Osteoblast (primary cell): ENCODE data around the gene MYO10. TPM values are rescaled to one million over a fixed set of nuclear protein-coding genes. Genes with fewer than 3 reads are reported as not detected.

Source experiments
- DNase-seq: peaks from one replicate; pipeline ENCODE4 v3.0.0; 2011; ENCODE audit warnings: low spot score, mixed read lengths; ENCODE audit not compliant: insufficient read length; ENCODE audit errors: missing footprints
- H2AFZ ChIP-seq: 2 replicates; pipeline ENCODE4 v1.6.0; 2011; ENCODE audit warnings: mild to moderate bottlenecking, low read length
- H3K27ac ChIP-seq: 2 replicates; pipeline ENCODE4 v1.5.1; 2011; ENCODE audit warnings: mild to moderate bottlenecking, low read depth, low read length, moderate library complexity
- H3K27me3 ChIP-seq: 2 replicates; pipeline ENCODE4 v1.6.0; 2012; ENCODE audit warnings: mild to moderate bottlenecking, control low read depth, inconsistent platforms, low read length, moderate library complexity; ENCODE audit not compliant: insufficient read depth
- H3K36me3 ChIP-seq: 2 replicates; pipeline ENCODE4 v1.5.1; 2011; ENCODE audit warnings: mild to moderate bottlenecking, low read length, control low read depth, moderate library complexity; ENCODE audit not compliant: insufficient read depth
- H3K4me1 ChIP-seq: 2 replicates; pipeline ENCODE4 v1.5.1; 2011; ENCODE audit warnings: mild to moderate bottlenecking, low read length, control low read depth, moderate library complexity; ENCODE audit not compliant: insufficient read depth
- H3K4me2 ChIP-seq: 2 replicates; pipeline ENCODE4 v1.6.0; 2011; ENCODE audit warnings: mild to moderate bottlenecking, low read length; ENCODE audit not compliant: insufficient read depth
- H3K4me3 ChIP-seq: fragments of 200-600 bp; sonication (generic); 3 replicates; pipeline ENCODE4 v1.5.1; 2012; ENCODE audit warnings: mild to moderate bottlenecking, low read length, inconsistent platforms; ENCODE audit not compliant: insufficient read depth
- H3K79me2 ChIP-seq: 2 replicates; pipeline ENCODE4 v1.6.0; 2012; ENCODE audit warnings: mild to moderate bottlenecking, low read length, control low read depth, inconsistent platforms; ENCODE audit not compliant: insufficient read depth
- H3K9me3 ChIP-seq: 2 replicates; pipeline ENCODE4 v1.5.1; 2011; ENCODE audit warnings: low read depth, low read length, control low read depth
- H4K20me1 ChIP-seq: 2 replicates; pipeline ENCODE4 v1.6.0; 2012; ENCODE audit warnings: mild to moderate bottlenecking, low read length, control low read depth; ENCODE audit not compliant: insufficient read depth
- CTCF ChIP-seq: IDR thresholded peaks from 2 replicates; pipeline ENCODE4 v1.5.1; 2011; ENCODE audit warnings: mild to moderate bottlenecking, low read depth, low read length, moderate library complexity; ENCODE audit errors: extremely low read depth
- total RNA-seq: library from RNA; depleted of rRNA; stranded (reverse); fragments of >200 nt; gene quantifications from 2 replicates; pipeline ENCODE4 v1.2.3, GENCODE V29; 2012

The MYO10 gene
- total RNA-seq, 1 donor: 40.9 TPM

GRCh38 chr5:16805486-16805885 lies 130.6 kb downstream of the MYO10 start:
- peak; percentile 19 for TF ChIP-seq CTCF
- no peaks in the 10 kb centered on the region for H3K27me3 ChIP-seq
- no peak for DNase-seq
- peaks cover 22% of the 10 kb centered on the region for H4K20me1 ChIP-seq
- no peak overlapping the region for H3K4me3 ChIP-seq
- no peaks in the 10 kb centered on the region for H3K36me3 ChIP-seq
- peaks cover 17% of the 10 kb centered on the region for H3K4me1 ChIP-seq
- H2AFZ ChIP-seq: no peak overlapping the region
- H3K4me2 ChIP-seq: no peak overlapping the region
- no peaks in the 10 kb centered on the region for H3K9me3 ChIP-seq
- H3K27ac ChIP-seq: no peak overlapping the region
- peaks cover 88% of the 10 kb centered on the region for H3K79me2 ChIP-seq

- H4K20me1 ChIP-seq: peaks cover 9% of the 10 kb centered on the region
- peaks cover under 1% of the 10 kb centered on the region for H3K4me1 ChIP-seq
- no peaks in the 10 kb centered on the region for H3K36me3 ChIP-seq
- H2AFZ ChIP-seq: no peak overlapping the region
- no peaks in the 10 kb centered on the region for H3K9me3 ChIP-seq
- no peak for TF ChIP-seq CTCF
- no peak overlapping the region for H3K4me2 ChIP-seq
- DNase-seq: no peak
- H3K27ac ChIP-seq: peak overlapping the region; percentile 47
- peaks cover 89% of the 10 kb centered on the region for H3K79me2 ChIP-seq
- no peak overlapping the region for H3K4me3 ChIP-seq
- H3K27me3 ChIP-seq: no peaks in the 10 kb centered on the region
Measured at GRCh38 chr5:16803831-16804230, 132.3 kb downstream of the MYO10 start.

GRCh38 chr5:16800477-16800876 lies 135.6 kb downstream of the MYO10 start:
- Histone ChIP-seq H3K4me3 (no peak overlapping the region), H3K4me1 (no peaks in the 10 kb centered on the region), H4K20me1 (no peaks in the 10 kb centered on the region), H3K27ac (no peak overlapping the region), H3K36me3 (no peaks in the 10 kb centered on the region), H3K79me2 (peaks cover 90% of the 10 kb centered on the region), H3K9me3 (no peaks in the 10 kb centered on the region), H3K27me3 (no peaks in the 10 kb centered on the region), H3K4me2 (peak overlapping the region; percentile 52), H2AFZ (no peak overlapping the region)
- TF ChIP-seq CTCF: no peak
- peak; percentile 80 for DNase-seq

- peak overlapping the region; percentile 52 for H3K4me2 ChIP-seq
- no peak overlapping the region for H2AFZ ChIP-seq
- no peak for TF ChIP-seq CTCF
- H3K27me3 ChIP-seq: no peaks in the 10 kb centered on the region
- H3K4me1 ChIP-seq: no peaks in the 10 kb centered on the region
- peaks cover 90% of the 10 kb centered on the region for H3K79me2 ChIP-seq
- H3K36me3 ChIP-seq: no peaks in the 10 kb centered on the region
- no peaks in the 10 kb centered on the region for H3K9me3 ChIP-seq
- DNase-seq: peak; percentile 32
- H3K27ac ChIP-seq: no peak overlapping the region
- H3K4me3 ChIP-seq: no peak overlapping the region
- no peaks in the 10 kb centered on the region for H4K20me1 ChIP-seq
Measured at GRCh38 chr5:16799796-16800195, 136.3 kb downstream of the MYO10 start.
